GM13976 (cell line): ENCODE data around the gene HSD17B2.

Experiments used
- DNase-seq: peaks from one replicate; pipeline ENCODE4 v3.0.0; 2012; ENCODE audit warnings: low spot score
- CTCF ChIP-seq: IDR thresholded peaks from 2 replicates; pipeline ENCODE4 v1.5.1; 2012; ENCODE audit warnings: borderline replicate concordance, mild to moderate bottlenecking; ENCODE audit not compliant: insufficient read depth; ENCODE audit errors: extremely low read depth, missing control alignments, control extremely low read depth
- in situ Hi-C: fragments of 300-500 bp; cut with MboI; formaldehyde crosslinking; loops from one replicate; pipeline ENCODE4 v1.12.0; 2022; ENCODE audit warnings: low sequenced_read_pairs, mixed read lengths, inconsistent platforms; ENCODE audit not compliant: unreplicated experiment

HSD17B2 gene

GRCh38 chr16:82037666-82038065, 2.6 kb downstream of the HSD17B2 start:
- DNase-seq = no peak
- TF ChIP-seq CTCF = no peak
- in situ Hi-C loops = no loop called here

- in situ Hi-C loops = no loop called here
- no peak for TF ChIP-seq CTCF
- no peak for DNase-seq
Observed at GRCh38 chr16:82040296-82040695, 5.2 kb downstream of the HSD17B2 start.

DNA sequence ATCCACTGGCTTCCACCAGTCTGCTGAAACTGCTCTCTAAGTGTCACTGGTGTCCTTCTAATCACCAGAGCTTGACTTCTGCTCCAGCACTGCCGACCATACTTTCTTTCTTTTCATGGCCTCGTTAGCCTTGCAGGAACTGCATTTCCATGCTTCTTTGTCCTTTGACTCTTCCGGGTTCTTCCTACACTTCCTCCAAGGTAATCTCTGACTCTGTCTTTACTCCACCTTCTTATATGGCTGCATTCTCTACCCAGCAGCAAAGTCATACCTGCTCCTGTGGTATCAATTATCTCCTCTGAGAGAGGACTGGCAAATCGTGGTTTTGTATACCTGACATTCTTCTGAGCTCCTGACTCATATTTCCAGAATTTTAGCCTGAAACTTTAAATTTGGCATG, 6.5 kb downstream of the HSD17B2 start:
- in situ Hi-C loops = no loop called here
- no peak for TF ChIP-seq CTCF
- no peak for DNase-seq

DNA sequence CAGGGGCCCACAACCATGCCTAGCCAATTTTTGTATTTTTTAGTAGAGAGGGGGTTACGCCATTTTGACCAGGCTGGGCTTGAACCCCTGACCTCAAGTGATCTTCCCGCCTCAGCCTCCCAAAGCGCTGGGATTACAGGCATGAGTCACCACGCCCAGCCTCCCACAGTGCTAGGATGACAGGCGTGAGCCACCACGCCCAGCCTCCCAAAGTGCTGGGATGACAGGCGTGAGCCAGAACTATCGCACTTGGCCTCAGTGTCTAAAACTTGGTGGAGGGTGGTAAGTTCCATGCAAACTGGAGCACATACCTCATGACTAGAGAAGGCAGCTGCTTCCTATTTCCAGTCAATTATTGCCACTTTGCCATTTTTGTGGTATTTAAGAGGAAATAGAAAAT, 7.1 kb downstream of the HSD17B2 start:
- no peak for DNase-seq
- in situ Hi-C loops = no loop called here
- TF ChIP-seq CTCF = no peak

DNA sequence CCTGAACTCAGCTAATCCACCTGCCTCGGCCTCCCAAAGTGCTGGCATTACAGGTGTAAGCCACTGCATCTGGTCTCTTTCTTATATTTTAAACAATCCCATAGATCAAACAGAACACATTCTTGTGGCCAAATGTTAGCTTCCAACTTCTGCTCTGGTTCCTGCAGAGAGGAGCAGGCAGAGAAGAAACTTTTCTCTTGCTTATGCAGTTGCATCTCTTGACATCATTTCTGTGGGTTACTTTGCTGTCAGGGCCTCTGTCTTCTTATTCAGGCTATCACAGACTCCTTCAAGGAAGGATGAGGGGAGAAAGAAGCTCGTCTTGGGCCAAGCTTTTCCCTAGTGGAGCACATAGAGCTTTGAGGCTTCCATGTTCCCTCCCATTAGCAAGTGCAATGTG, 7.8 kb downstream of the HSD17B2 start:
- DNase-seq = no peak
- TF ChIP-seq CTCF = no peak
- in situ Hi-C loops = no loop called here

- no peak for DNase-seq
- in situ Hi-C loops = no loop called here
Observed at GRCh38 chr16:82043680-82044584, 8.9 kb downstream of the HSD17B2 start.

More at GRCh38 chr16:82043680-82044584, 8.9 kb downstream of the HSD17B2 start:
- TF ChIP-seq CTCF = no peak
